WERI-Rb-1 (cell line): ENCODE results near the gene SLC16A6.
"Not testable (repeated sequence)": the region's sequence is repeated elsewhere in the genome, so short reads cannot be mapped to it uniquely, and the experiment has no call there.

ENCODE experiments used
- DNase-seq: peaks from one replicate; pipeline ENCODE4 v3.0.0-alpha.2; 2020
- H3K27ac ChIP-seq: fragments of 250-450 bp; sonication (Bioruptor Pico); 2 replicates; pipeline ENCODE4 v1.5.1; 2020; ENCODE audit warnings: mild to moderate bottlenecking, moderate library complexity
- H3K27me3 ChIP-seq: fragments of 250-450 bp; sonication (Bioruptor Pico); 2 replicates; pipeline ENCODE4 v1.5.1; 2021; ENCODE audit warnings: mild to moderate bottlenecking, low read depth, moderate library complexity; ENCODE audit not compliant: insufficient read depth, severe bottlenecking
- H3K36me3 ChIP-seq: fragments of 250-450 bp; sonication (Bioruptor Pico); 2 replicates; pipeline ENCODE4 v1.5.1; 2020; ENCODE audit warnings: mild to moderate bottlenecking, moderate library complexity
- H3K4me3 ChIP-seq: 2 replicates; pipeline ENCODE4 v1.5.1; 2011; ENCODE audit warnings: low read depth, mild to moderate bottlenecking, control low read depth, low read length
- H3K9me3 ChIP-seq: fragments of 250-450 bp; sonication (Bioruptor Pico); 2 replicates; pipeline ENCODE4 v1.5.1; 2021; ENCODE audit warnings: mild to moderate bottlenecking, moderate library complexity; ENCODE audit not compliant: severe bottlenecking
- CTCF ChIP-seq: IDR thresholded peaks from 2 replicates; pipeline ENCODE4 v1.5.1; 2011; ENCODE audit warnings: low read depth, mild to moderate bottlenecking, control low read depth, inconsistent platforms, low read length

SLC16A6 gene

GRCh38 chr17:68290268-68290954 is 516 bp downstream of the SLC16A6 start:
- DNase-seq, result peak; percentile 62
- peak overlapping the region; percentile 98 for H3K27ac ChIP-seq

GRCh38 chr17:68289936-68290267 is 1.0 kb downstream of the SLC16A6 start:
- no peaks in the 10 kb centered on the region for H3K9me3 ChIP-seq
- no peaks in the 10 kb centered on the region for H3K27me3 ChIP-seq
- no peak for DNase-seq
- peaks cover 4% of the 10 kb centered on the region for H3K36me3 ChIP-seq
- no peak for TF ChIP-seq CTCF
- H3K27ac ChIP-seq, result peak overlapping the region; percentile 98
- H3K4me3 ChIP-seq, result peak overlapping the region; percentile 93

More at GRCh38 chr17:68290268-68290954, 516 bp downstream of the SLC16A6 start:
- Histone ChIP-seq H3K27me3 (no peaks in the 10 kb centered on the region), H3K4me3 (peak overlapping the region; percentile 93), H3K9me3 (no peaks in the 10 kb centered on the region), H3K36me3 (peaks cover 4% of the 10 kb centered on the region)
- no peak for TF ChIP-seq CTCF

GRCh38 chr17:68289473-68289872 is 1.5 kb downstream of the SLC16A6 start:
- no peak for TF ChIP-seq CTCF
- Histone ChIP-seq H3K36me3 (peaks cover 4% of the 10 kb centered on the region), H3K27me3 (no peaks in the 10 kb centered on the region), H3K9me3 (no peaks in the 10 kb centered on the region), H3K27ac (peak overlapping the region; percentile 66), H3K4me3 (peak overlapping the region; percentile 93)
- no peak for DNase-seq

GRCh38 chr17:68288804-68289203 is 2.1 kb downstream of the SLC16A6 start:
- peak overlapping the region; percentile 93 for H3K4me3 ChIP-seq
- peak; percentile 30; the same call in 1 of the 2 replicates for TF ChIP-seq CTCF
- peak overlapping the region; percentile 66 for H3K27ac ChIP-seq
- DNase-seq, result peak; percentile 83
- H3K36me3 ChIP-seq, result peaks cover 4% of the 10 kb centered on the region
- no peaks in the 10 kb centered on the region for H3K9me3 ChIP-seq
- H3K27me3 ChIP-seq, result no peaks in the 10 kb centered on the region

- Histone ChIP-seq H3K4me3 (peak overlapping the region; percentile 93), H3K27ac (peak overlapping the region; percentile 66), H3K27me3 (no peaks in the 10 kb centered on the region), H3K9me3 (no peaks in the 10 kb centered on the region), H3K36me3 (peaks cover 4% of the 10 kb centered on the region)
- TF ChIP-seq CTCF, result no peak
- DNase-seq, result no peak
These were observed 2.6 kb downstream of the SLC16A6 start for GRCh38 chr17:68288375-68288774.

GRCh38 chr17:68281965-68282364 is 9.0 kb downstream of the SLC16A6 start:
- not testable (repeated sequence) for H3K9me3 ChIP-seq, H3K4me3 ChIP-seq, H3K27me3 ChIP-seq, H3K27ac ChIP-seq, DNase-seq
- H3K36me3 ChIP-seq, result peaks cover 48% of the 10 kb centered on the region
